Measurements from ENCODE around the gene SLIT1. TPM values are rescaled to one million over a fixed set of nuclear protein-coding genes. Genes with fewer than 3 reads are reported as not detected.

Gene SLIT1
- polyA plus RNA-seq, 1 donor (not counting 4 experiments of a cell fraction or from before 2014, with no cell fraction given), result 0.01 TPM

GRCh38 chr10:97163181-97163580, 22.6 kb downstream of the SLIT1 start:
- no peaks in the 10 kb centered on the region for H3K9me1 ChIP-seq (ENCODE audit: control insufficient read depth, extremely low read depth, insufficient read depth, low read length)
- dilution Hi-C loops (cut with MboI; ENCODE audit: extremely low pct_ligation_motif_present, low sequenced_read_pairs), result no loop called here
- FAIRE-seq, result no peak

GRCh38 chr10:97159646-97160305, 26.0 kb downstream of the SLIT1 start:
- TF ChIP-seq EZH2 (IDR thresholded peaks at IDR 0.05; ENCODE audit: low read length), result no peak
- no peak for TF ChIP-seq CTCF (optimal IDR thresholded peaks at IDR 0.05 in 1 of 3, IDR thresholded peaks at IDR 0.05 in 1 of 3, conservative IDR thresholded peaks at IDR 0.05 in 1 of 3; ENCODE audit: extremely low read depth in 1 of 3, insufficient read depth in 2 of 3, low read length in 3 of 3)
- no peaks in the 10 kb centered on the region for H3K36me3 ChIP-seq (ENCODE audit: control insufficient read depth in 2 of 2, extremely low read depth in 1 of 2, insufficient read depth in 2 of 2, low read length in 2 of 2)
- H4K20me1 ChIP-seq (ENCODE audit: control insufficient read depth, extremely low read depth, insufficient read depth, low read length), result no peaks in the 10 kb centered on the region
- FAIRE-seq (no peak), DNase-seq (ENCODE audit: low read depth, low spot score) (no peak)
- H3K27ac ChIP-seq (ENCODE audit: control insufficient read depth, insufficient read depth, low read length), result no peak overlapping the region
- no peaks in the 10 kb centered on the region for H3K4me1 ChIP-seq (ENCODE audit: control insufficient read depth, extremely low read depth, insufficient read depth, low read length)
- H3K4me3 ChIP-seq (ENCODE audit: control insufficient read depth in 2 of 3, extremely low read depth in 1 of 3, insufficient read depth in 2 of 3, low read depth in 1 of 3, low read length in 3 of 3), result no peak overlapping the region
- no peak overlapping the region for H3K4me2 ChIP-seq (ENCODE audit: control insufficient read depth, extremely low read depth, insufficient read depth, low read depth, low read length)
- H3K9me3 ChIP-seq (ENCODE audit: control insufficient read depth, low read depth, low read length), result no peaks in the 10 kb centered on the region
- H3K27me3 ChIP-seq (ENCODE audit: control insufficient read depth, extremely low read depth, insufficient read depth, low read length), result no peaks in the 10 kb centered on the region
- dilution Hi-C loops (cut with MboI; ENCODE audit: extremely low pct_ligation_motif_present, low sequenced_read_pairs), result no loop called here
- H3K79me2 ChIP-seq (ENCODE audit: control insufficient read depth, insufficient read depth, low read length), result no peaks in the 10 kb centered on the region
- H3K9ac ChIP-seq (ENCODE audit: control insufficient read depth, extremely low read depth, insufficient read depth, low read length), result no peak overlapping the region
- H3K9me1 ChIP-seq (ENCODE audit: control insufficient read depth, extremely low read depth, insufficient read depth, low read length), result no peaks in the 10 kb centered on the region
- H2AFZ ChIP-seq (ENCODE audit: control insufficient read depth, low read length), result no peak overlapping the region

More at GRCh38 chr10:97163181-97163580, 22.6 kb downstream of the SLIT1 start:
- Histone ChIP-seq H3K36me3 (ENCODE audit: control insufficient read depth in 2 of 2, extremely low read depth in 1 of 2, insufficient read depth in 2 of 2, low read length in 2 of 2) (no peaks in the 10 kb centered on the region), H4K20me1 (ENCODE audit: control insufficient read depth, extremely low read depth, insufficient read depth, low read length) (no peaks in the 10 kb centered on the region), H3K79me2 (ENCODE audit: control insufficient read depth, insufficient read depth, low read length) (no peaks in the 10 kb centered on the region), H3K9me3 (ENCODE audit: control insufficient read depth, low read depth, low read length) (no peaks in the 10 kb centered on the region), H3K4me2 (ENCODE audit: control insufficient read depth, extremely low read depth, insufficient read depth, low read depth, low read length) (no peak overlapping the region), H3K27ac (ENCODE audit: control insufficient read depth, insufficient read depth, low read length) (no peak overlapping the region), H2AFZ (ENCODE audit: control insufficient read depth, low read length) (no peak overlapping the region), H3K9ac (ENCODE audit: control insufficient read depth, extremely low read depth, insufficient read depth, low read length) (no peak overlapping the region), H3K4me1 (ENCODE audit: control insufficient read depth, extremely low read depth, insufficient read depth, low read length) (no peaks in the 10 kb centered on the region), H3K27me3 (ENCODE audit: control insufficient read depth, extremely low read depth, insufficient read depth, low read length) (no peaks in the 10 kb centered on the region), H3K4me3 (ENCODE audit: control insufficient read depth in 2 of 3, extremely low read depth in 1 of 3, insufficient read depth in 2 of 3, low read depth in 1 of 3, low read length in 3 of 3) (no peak overlapping the region)
- DNase-seq (ENCODE audit: low read depth, low spot score), result no peak
- TF ChIP-seq CTCF (optimal IDR thresholded peaks at IDR 0.05 in 1 of 3, IDR thresholded peaks at IDR 0.05 in 1 of 3, conservative IDR thresholded peaks at IDR 0.05 in 1 of 3; ENCODE audit: extremely low read depth in 1 of 3, insufficient read depth in 2 of 3, low read length in 3 of 3) (no peak), EZH2 (IDR thresholded peaks at IDR 0.05; ENCODE audit: low read length) (no peak)

All from keratinocyte (primary cell).